A673 (cell line): ENCODE results near the gene HLCS. TPM values are rescaled to one million over a fixed set of nuclear protein-coding genes. Genes with fewer than 3 reads are reported as not detected.

Experiments used
- BruUV-seq: library from RNA; stranded (reverse); fragments of 400-500 nt; replicated peaks from 2 replicates; lab custom pipeline; 2021; lab: Mats Ljungman, UMichigan
- CTCF ChIA-PET: fragments of 300-600 bp; sonication (Branson Sonifier 250); formaldehyde crosslinking; loops from one replicate; lab custom pipeline; 2022; ENCODE audit warnings: antibody characterized with exemption; lab: Charles Lee
- POLR2A ChIA-PET: fragments of 300-600 bp; sonication (Branson Sonifier 250); formaldehyde crosslinking; loops from one replicate; lab custom pipeline; 2022; ENCODE audit warnings: antibody characterized with exemption; ENCODE audit not compliant: low non-redundant PET; lab: Charles Lee
- DNase-seq: peaks from one replicate; pipeline ENCODE4 v3.0.0-alpha.2; 2015; ENCODE audit warnings: low spot score
- H3K27ac ChIP-seq: fragments of 200-600 bp; sonication (generic); 2 replicates; pipeline ENCODE4 v1.5.1; 2016; ENCODE audit warnings: mixed run types, low read depth, mild to moderate bottlenecking, mixed read lengths, antibody characterized with exemption, low read length; ENCODE audit not compliant: poor library complexity, severe bottlenecking
- H3K27me3 ChIP-seq: fragments of 200-600 bp; sonication (generic); replicated peaks from 2 replicates; pipeline ENCODE4 v1.6.1; 2017; ENCODE audit warnings: mixed run types, low read depth, mild to moderate bottlenecking, mixed read lengths, antibody characterized with exemption, low read length; ENCODE audit not compliant: insufficient read depth, poor library complexity
- H3K36me3 ChIP-seq: fragments of 200-600 bp; sonication (generic); 2 replicates; pipeline ENCODE4 v1.6.1; 2016; ENCODE audit warnings: mixed run types, mild to moderate bottlenecking, mixed read lengths, antibody characterized with exemption, low read length; ENCODE audit not compliant: insufficient read depth, poor library complexity, severe bottlenecking
- H3K4me1 ChIP-seq: fragments of 200-600 bp; sonication (generic); 2 replicates; pipeline ENCODE4 v1.6.1; 2017; ENCODE audit warnings: mixed run types, mild to moderate bottlenecking, mixed read lengths, antibody characterized with exemption, low read length; ENCODE audit not compliant: insufficient read depth, poor library complexity, severe bottlenecking
- H3K4me3 ChIP-seq: fragments of 200-600 bp; sonication (generic); 2 replicates; pipeline ENCODE4 v1.5.1; 2016; ENCODE audit warnings: low read depth, mixed run types, mild to moderate bottlenecking, mixed read lengths, low read length; ENCODE audit not compliant: poor library complexity, severe bottlenecking
- H3K9me3 ChIP-seq: fragments of 200-600 bp; sonication (generic); 2 replicates; pipeline ENCODE4 v1.6.1; 2016; ENCODE audit warnings: mixed run types, low read depth, mild to moderate bottlenecking, mixed read lengths, antibody characterized with exemption, low read length; ENCODE audit not compliant: poor library complexity, severe bottlenecking
- EZH2 ChIP-seq: fragments of 200-600 bp; sonication (generic); IDR thresholded peaks from 2 replicates; pipeline ENCODE4 v1.6.1; 2017; ENCODE audit warnings: borderline replicate concordance, low read depth, mild to moderate bottlenecking, mixed read lengths, antibody characterized with exemption, low read length; ENCODE audit not compliant: poor library complexity, severe bottlenecking
- intact Hi-C: fragments of 100-400 bp; cut with micrococcal nuclease; formaldehyde crosslinking; loops from one replicate; pipeline ENCODE4 v1.10.0; 2022; ENCODE audit not compliant: unreplicated experiment
- total RNA-seq: library from RNA; stranded (reverse); gene quantifications from 2 replicates; pipeline ENCODE4 v1.2.3, GENCODE V29; 2021
- TF ChIP-seq, protein P1 (sequence below): fragments of 300-800, 200-600 bp; sonication (generic); conservative IDR thresholded peaks from 2 replicates; pipeline ENCODE4 v1.5.1; 2017; ENCODE audit warnings: low read depth, mild to moderate bottlenecking, antibody characterized with exemption, low read length, moderate library complexity, mixed read lengths

Gene HLCS
- total RNA-seq, 1 experiment from 2014 or later = 15.3 TPM

DNA sequence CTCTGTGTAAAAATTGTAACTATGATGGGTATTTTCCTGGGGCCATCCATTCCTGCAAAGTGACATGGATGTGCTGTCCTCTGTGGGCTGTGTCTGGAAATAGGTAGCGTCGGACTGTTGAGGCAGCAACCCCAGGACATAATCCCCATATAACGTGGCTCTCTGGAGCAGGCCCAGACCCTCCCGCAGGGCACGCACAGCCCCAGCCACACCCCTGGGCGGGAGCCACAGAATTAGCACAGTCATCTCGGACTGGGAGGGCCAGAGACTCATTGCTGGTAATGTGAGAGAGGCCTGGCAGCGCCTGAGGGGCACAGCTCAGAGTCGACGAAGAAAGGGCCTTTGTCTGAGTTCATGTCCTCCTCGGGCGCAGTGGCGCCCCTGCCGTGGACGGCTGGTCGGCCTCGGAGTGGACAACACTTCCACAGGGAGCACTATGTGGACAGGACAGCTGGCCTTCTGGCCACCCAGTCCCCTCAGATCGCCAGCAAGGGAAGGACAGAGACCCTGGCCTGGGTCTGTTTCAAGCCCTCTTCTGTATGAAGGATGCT is 247.4 kb downstream of the HLCS start:
- TF ChIP-seq, protein P1, sequence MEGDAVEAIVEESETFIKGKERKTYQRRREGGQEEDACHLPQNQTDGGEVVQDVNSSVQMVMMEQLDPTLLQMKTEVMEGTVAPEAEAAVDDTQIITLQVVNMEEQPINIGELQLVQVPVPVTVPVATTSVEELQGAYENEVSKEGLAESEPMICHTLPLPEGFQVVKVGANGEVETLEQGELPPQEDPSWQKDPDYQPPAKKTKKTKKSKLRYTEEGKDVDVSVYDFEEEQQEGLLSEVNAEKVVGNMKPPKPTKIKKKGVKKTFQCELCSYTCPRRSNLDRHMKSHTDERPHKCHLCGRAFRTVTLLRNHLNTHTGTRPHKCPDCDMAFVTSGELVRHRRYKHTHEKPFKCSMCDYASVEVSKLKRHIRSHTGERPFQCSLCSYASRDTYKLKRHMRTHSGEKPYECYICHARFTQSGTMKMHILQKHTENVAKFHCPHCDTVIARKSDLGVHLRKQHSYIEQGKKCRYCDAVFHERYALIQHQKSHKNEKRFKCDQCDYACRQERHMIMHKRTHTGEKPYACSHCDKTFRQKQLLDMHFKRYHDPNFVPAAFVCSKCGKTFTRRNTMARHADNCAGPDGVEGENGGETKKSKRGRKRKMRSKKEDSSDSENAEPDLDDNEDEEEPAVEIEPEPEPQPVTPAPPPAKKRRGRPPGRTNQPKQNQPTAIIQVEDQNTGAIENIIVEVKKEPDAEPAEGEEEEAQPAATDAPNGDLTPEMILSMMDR = no peak
- no peak for TF ChIP-seq EZH2
- intact Hi-C loops = loop anchor here (10.0 kb wide), 1 partner anchor 214 kb away; no protein-coding TSS in a partner anchor
- DNase-seq = no peak
- Histone ChIP-seq H3K27me3 (no peaks in the 10 kb centered on the region), H3K4me3 (no peak overlapping the region), H3K36me3 (peaks cover 49% of the 10 kb centered on the region), H3K27ac (peak overlapping the region; percentile 68), H3K9me3 (no peaks in the 10 kb centered on the region), H3K4me1 (peaks cover 52% of the 10 kb centered on the region)
- POLR2A ChIA-PET = no interaction called here
- BruUV-seq = no TSS peak
- CTCF ChIA-PET = no interaction called here

DNA sequence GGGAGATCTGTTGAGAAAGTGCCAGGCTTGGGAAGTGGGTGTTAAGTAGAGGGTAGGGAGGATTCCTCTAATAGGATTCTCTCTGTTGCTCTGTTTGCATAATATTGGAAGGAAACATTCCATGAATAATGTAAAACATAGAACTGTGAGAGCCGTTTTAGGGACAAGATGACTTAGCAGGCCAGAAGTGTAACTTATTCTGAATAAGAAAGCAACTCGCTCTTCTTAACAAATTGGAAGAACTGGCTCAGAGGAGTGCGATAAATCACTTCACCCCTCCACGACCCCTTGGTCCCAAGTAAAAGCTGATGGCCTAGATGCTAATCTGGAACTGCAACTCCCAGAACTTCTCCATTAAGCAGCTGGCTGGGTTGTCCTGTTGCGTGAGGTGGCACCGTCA is 248.5 kb downstream of the HLCS start:
- BruUV-seq = no TSS peak
- Histone ChIP-seq H3K4me3 (no peak overlapping the region), H3K9me3 (no peaks in the 10 kb centered on the region), H3K27ac (peak overlapping the region; percentile 68), H3K36me3 (peaks cover 51% of the 10 kb centered on the region), H3K27me3 (no peaks in the 10 kb centered on the region), H3K4me1 (peaks cover 62% of the 10 kb centered on the region)
- intact Hi-C loops = loop anchor here (10.0 kb wide), 1 partner anchor 213 kb away; no protein-coding TSS in a partner anchor
- peak; percentile 79 for DNase-seq
- ChIA-PET POLR2A (no interaction called here), CTCF (no interaction called here)
- TF ChIP-seq, protein P1 = no peak
- TF ChIP-seq EZH2 = no peak

DNA sequence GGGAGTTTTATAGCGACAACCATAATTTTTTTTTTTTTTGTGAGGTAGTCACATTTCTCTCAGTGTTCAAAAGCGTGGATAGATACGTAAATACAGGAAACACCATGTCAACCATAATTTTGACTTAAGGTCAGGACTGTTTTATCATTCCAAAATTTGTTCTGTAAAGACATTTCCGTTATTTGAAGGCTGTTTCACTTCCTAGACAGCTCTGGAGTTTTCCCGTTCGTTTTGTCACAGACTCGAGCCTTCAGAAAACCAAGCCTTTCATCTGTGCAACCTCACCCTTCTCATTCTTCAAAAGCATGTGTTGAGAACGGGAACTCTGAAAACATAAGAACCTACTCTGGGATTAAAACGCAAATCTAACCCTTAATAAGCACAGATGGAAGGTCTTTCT is 249.6 kb downstream of the HLCS start:
- peaks cover 43% of the 10 kb centered on the region for H3K36me3 ChIP-seq
- H3K4me3 ChIP-seq = no peak overlapping the region
- H3K4me1 ChIP-seq = peaks cover 73% of the 10 kb centered on the region
- H3K27ac ChIP-seq = peak overlapping the region; percentile 29
- no peaks in the 10 kb centered on the region for H3K9me3 ChIP-seq
- DNase-seq = no peak
- no peaks in the 10 kb centered on the region for H3K27me3 ChIP-seq
- intact Hi-C loops = loop anchor here (10.0 kb wide), 1 partner anchor 212 kb away; no protein-coding TSS in a partner anchor
- TF ChIP-seq, protein P1 = no peak
- TF ChIP-seq EZH2 = no peak
- ChIA-PET CTCF (no interaction called here), POLR2A (interaction anchor here (0.7 to 0.8 kb wide), 3 partner anchors 18 to 296 kb away, joined by 5 to 10 read pairs (median 6); no protein-coding TSS in a partner anchor)
- BruUV-seq = no TSS peak
